B cell (primary cell): ENCODE measurements around the gene PCSK6. TPM values are rescaled to one million over a fixed set of nuclear protein-coding genes. Genes with fewer than 3 reads are reported as not detected.
A peak's percentile ranks its signal among the peaks of the same experiment; 100 is the strongest.

Experiments used
- ATAC-seq: fragments of 200-7000 bp; cut with Tn5 transposase; one replicate; pipeline ENCODE4 v1.10.0; 2021; ENCODE audit warnings: low read depth, mild to moderate bottlenecking, moderate number of reproducible peaks, moderate library complexity
- CTCF ChIA-PET: fragments of 350-600 bp; sonication (Branson Sonifier 250); formaldehyde crosslinking; loops from one replicate; lab custom pipeline; 2021; ENCODE audit warnings: antibody characterized with exemption, inconsistent platforms; lab: Charles Lee
- POLR2A ChIA-PET: fragments of 350-600 bp; sonication (Branson Sonifier 250); formaldehyde crosslinking; loops from one replicate; lab custom pipeline; 2021; ENCODE audit warnings: antibody characterized with exemption; lab: Charles Lee
- DNase-seq: peaks from one replicate; pipeline ENCODE4 v3.0.0; 2013
- H2AFZ ChIP-seq: 2 replicates; pipeline ENCODE4 v1.6.1; 2012; ENCODE audit warnings: mild to moderate bottlenecking, low read depth, low read length; ENCODE audit not compliant: insufficient read depth, poor library complexity, severe bottlenecking
- H3K27ac ChIP-seq, 2 donors: 1 replicate in 1 of 2; 2 replicates in 1 of 2; pipeline ENCODE4 v1.5.1; 2012 to 2013; ENCODE audit warnings: low read length in 2 of 2, mild to moderate bottlenecking in 2 of 2, moderate library complexity in 1 of 2
- H3K27me3 ChIP-seq, 4 experiments: fragments of 200-600 bp in 1 of 4; sonication (generic) in 1 of 4; replicated peaks in 1 of 4; 1 replicate in 2 of 4; 2 replicates in 2 of 4; pipeline versions ENCODE4 v1.6.1 to v1.7.0; 2013 to 2016; ENCODE audit warnings: low read length in 3 of 4, mild to moderate bottlenecking in 2 of 4, mixed read lengths in 1 of 4, moderate library complexity in 1 of 4; ENCODE audit not compliant: insufficient read depth in 4 of 4, control insufficient read depth in 3 of 4; ENCODE audit errors: control extremely low read depth in 1 of 4
- H3K36me3 ChIP-seq, 2 experiments: replicated peaks in 1 of 2; 1 replicate in 1 of 2; 2 replicates in 1 of 2; pipeline versions ENCODE4 v1.6.1 to v1.7.1; 2013; ENCODE audit warnings: low read length in 1 of 2; ENCODE audit not compliant: insufficient read depth in 2 of 2, control insufficient read depth in 1 of 2; ENCODE audit errors: control extremely low read depth in 1 of 2, extremely low read depth in 1 of 2
- H3K4me1 ChIP-seq, 2 donors: fragments of 200-600 bp in 1 of 2; sonication (generic) in 1 of 2; 1 replicate in 1 of 2; 2 replicates in 1 of 2; pipeline versions ENCODE4 v1.5.1 to v1.6.1; 2013 to 2017; ENCODE audit warnings: low read length in 2 of 2; ENCODE audit not compliant: control insufficient read depth in 2 of 2, insufficient read depth in 2 of 2
- H3K4me2 ChIP-seq: replicated peaks from 2 replicates; pipeline ENCODE3; 2012; ENCODE audit warnings: mild to moderate bottlenecking, low read depth, low read length; ENCODE audit not compliant: poor library complexity, severe bottlenecking
- H3K4me3 ChIP-seq, 5 experiments: fragments of 200-600 bp in 1 of 5; sonication (generic) in 1 of 5; 1 replicate in 3 of 5; 2 replicates in 2 of 5; pipeline versions ENCODE4 v1.5.1 to v1.7.0; 2011 to 2016; ENCODE audit warnings: low read length in 4 of 5, mild to moderate bottlenecking in 4 of 5, low read depth in 2 of 5, control low read depth in 1 of 5, moderate library complexity in 1 of 5; ENCODE audit not compliant: insufficient read depth in 1 of 5; ENCODE audit errors: control extremely low read depth in 1 of 5, extremely low read depth in 1 of 5
- H3K79me2 ChIP-seq: fragments of 200-600 bp; sonication (generic); one replicate; pipeline ENCODE4 v1.6.0; 2016; ENCODE audit warnings: low read length; ENCODE audit not compliant: control insufficient read depth, insufficient read depth
- H3K9ac ChIP-seq: fragments of 200-600 bp; sonication (generic); 2 replicates; pipeline ENCODE4 v1.6.1; 2017; ENCODE audit warnings: mild to moderate bottlenecking, low read length, moderate library complexity
- H3K9me3 ChIP-seq, 3 donors: one replicate each; pipeline versions ENCODE4 v1.6.1 to v1.7.1; 2013; ENCODE audit warnings: low read length in 2 of 3; ENCODE audit not compliant: control insufficient read depth in 2 of 3, insufficient read depth in 1 of 3; ENCODE audit errors: control extremely low read depth in 1 of 3
- H4K20me1 ChIP-seq: 2 replicates; pipeline ENCODE4 v1.6.0; 2012; ENCODE audit warnings: mild to moderate bottlenecking, low read length; ENCODE audit not compliant: insufficient read depth, control insufficient read depth, poor library complexity, severe bottlenecking
- H3K27ac Mint-ChIP-seq: one replicate; pipeline ENCODE4 v1.8.0; 2021; ENCODE audit warnings: mixed read lengths
- H3K27me3 Mint-ChIP-seq: one replicate; pipeline ENCODE4 v1.8.0; 2021; ENCODE audit warnings: mixed read lengths
- H3K4me1 Mint-ChIP-seq: one replicate; pipeline ENCODE4 v1.8.0; 2021; ENCODE audit warnings: mixed read lengths
- H3K4me3 Mint-ChIP-seq: one replicate; pipeline ENCODE4 v1.8.0; 2021; ENCODE audit warnings: mixed read lengths
- H3K9me3 Mint-ChIP-seq: one replicate; pipeline ENCODE4 v1.8.0; 2022; ENCODE audit warnings: mixed read lengths; ENCODE audit not compliant: insufficient read depth
- CTCF ChIP-seq: fragments of 200-600 bp; IDR thresholded peaks from one replicate; pipeline ENCODE4 v1.8.0; 2022; ENCODE audit warnings: antibody characterized with exemption, mild to moderate bottlenecking
- EZH2 ChIP-seq: IDR thresholded peaks from 2 replicates; pipeline ENCODE4 v1.6.1; 2012; ENCODE audit warnings: borderline replicate concordance, low read depth, mild to moderate bottlenecking, moderate library complexity, low read length; ENCODE audit not compliant: insufficient read depth, poor library complexity, severe bottlenecking
- WGBS: methylation state at CpG from one replicate; pipeline ENCODE4 v1.1.5; 2013; ENCODE audit warnings: missing lambda C conversion rate; ENCODE audit not compliant: insufficient coverage; 5-methylcytosine and 5-hydroxymethylcytosine counted together
- intact Hi-C: fragments of 100-400 bp; cut with micrococcal nuclease; formaldehyde crosslinking; loops from one replicate; pipeline ENCODE4 v1.10.0; 2022
- polyA plus RNA-seq: library from polyadenylated mRNA; depleted of rRNA; stranded (reverse); fragments of >200 nt; gene quantifications from 2 replicates; pipeline ENCODE4 v1.2.3, GENCODE V29; 2012
- total RNA-seq, 2 donors: library from RNA; stranded (reverse); fragments of 120-200 nt in 1 of 2; gene quantifications; 1 replicate in 1 of 2; 2 replicates in 1 of 2; pipeline versions ENCODE4 v1.2.3 to v1.2.4, GENCODE V29; 2013 to 2022

PCSK6 gene
- total and polyA plus RNA-seq, 2 donors (not counting 1 experiment from before 2014, with no cell fraction given) = 0.66 to 1.6 TPM

- no peak for DNase-seq
- no peak overlapping the region for H3K27ac Mint-ChIP-seq
- ATAC-seq = no peak
- no peak overlapping the region for H3K4me3 ChIP-seq
- no peak overlapping the region for H2AFZ ChIP-seq
- peaks cover 13% of the 10 kb centered on the region for H3K4me1 Mint-ChIP-seq
- CTCF ChIA-PET = no interaction called here
- H3K9me3 ChIP-seq = no peaks in the 10 kb centered on the region
- H3K27me3 Mint-ChIP-seq = peaks cover 11% of the 10 kb centered on the region
- peaks cover 0 to 4% of the 10 kb centered on the region in 2 donors for H3K4me1 ChIP-seq
- intact Hi-C loops = no loop called here
- WGBS = 87% methylated on average over 6 of the region's 6 CpGs
- TF ChIP-seq EZH2 (no peak), CTCF (no peak)
- H3K4me3 Mint-ChIP-seq = no peak overlapping the region
- H3K79me2 ChIP-seq = no peaks in the 10 kb centered on the region
- no peaks in the 10 kb centered on the region for H3K36me3 ChIP-seq
- H3K27me3 ChIP-seq = peaks cover 0 to 2% (median 1%) of the 10 kb centered on the region in 4 experiments
- no peak overlapping the region for H3K27ac ChIP-seq
- H3K9me3 Mint-ChIP-seq = no peaks in the 10 kb centered on the region
- no peaks in the 10 kb centered on the region for H4K20me1 ChIP-seq
- POLR2A ChIA-PET = no interaction called here
- no peak overlapping the region for H3K4me2 ChIP-seq
- H3K9ac ChIP-seq = no peak overlapping the region
These were observed 115.2 kb downstream of the PCSK6 start for GRCh38 chr15:101374326-101374725.

- no CpG with 5 or more reads among the region's 3 CpGs for WGBS
- ATAC-seq = no peak
These were observed 115.9 kb downstream of the PCSK6 start for GRCh38 chr15:101373577-101373976.

More at GRCh38 chr15:101373577-101373976, 115.9 kb downstream of the PCSK6 start:
- no peak for DNase-seq
- H3K4me3 Mint-ChIP-seq = peak overlapping the region; percentile 29
- Histone ChIP-seq H3K27ac (no peak overlapping the region), H4K20me1 (no peaks in the 10 kb centered on the region), H3K9ac (no peak overlapping the region), H3K4me1 (peaks cover 0 to 4% of the 10 kb centered on the region in 2 donors), H2AFZ (no peak overlapping the region), H3K4me2 (peak overlapping the region; percentile 20), H3K27me3 (peaks cover 0 to 2% (median 1%) of the 10 kb centered on the region in 4 experiments), H3K36me3 (no peaks in the 10 kb centered on the region), H3K9me3 (no peaks in the 10 kb centered on the region), H3K79me2 (no peaks in the 10 kb centered on the region), H3K4me3 (no peak overlapping the region)
- H3K27me3 Mint-ChIP-seq = peaks cover 11% of the 10 kb centered on the region
- no peak overlapping the region for H3K27ac Mint-ChIP-seq
- no peaks in the 10 kb centered on the region for H3K9me3 Mint-ChIP-seq
- POLR2A ChIA-PET = no interaction called here
- peaks cover 13% of the 10 kb centered on the region for H3K4me1 Mint-ChIP-seq
- CTCF ChIA-PET = no interaction called here
- intact Hi-C loops = no loop called here
- TF ChIP-seq EZH2 = no peak
- TF ChIP-seq CTCF = no peak
